ENCODE data around the gene GIPR. TPM values are rescaled to one million over a fixed set of nuclear protein-coding genes. Genes with fewer than 3 reads are reported as not detected.
A peak's percentile ranks its signal among the peaks of the same experiment; 100 is the strongest.
"Not testable (repeated sequence)": the region's sequence is repeated elsewhere in the genome, so short reads cannot be mapped to it uniquely, and the experiment has no call there.

GIPR gene
- total RNA-seq, 1 donor from 2014 or later: 0.86 TPM

DNA sequence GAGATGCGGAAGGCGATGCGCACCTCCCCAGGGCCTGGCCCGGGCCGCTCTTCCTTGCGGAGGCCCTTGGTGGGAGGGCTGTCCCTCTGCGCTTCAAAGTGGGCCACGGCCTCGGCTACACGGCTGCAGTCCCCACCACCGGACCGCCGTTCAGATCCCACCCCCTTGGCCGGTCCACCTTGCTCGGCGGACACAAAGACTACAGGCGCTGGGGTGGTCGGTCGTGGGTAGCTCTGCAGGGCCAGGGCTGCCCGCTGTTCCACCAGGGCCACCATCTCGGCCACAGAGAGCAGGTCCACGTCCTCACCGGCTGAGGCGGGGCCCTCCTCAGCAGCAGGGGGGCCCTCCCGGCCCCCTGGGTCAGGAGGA, 44.7 kb downstream of the GIPR start:
- TF ChIP-seq, protein P1, sequence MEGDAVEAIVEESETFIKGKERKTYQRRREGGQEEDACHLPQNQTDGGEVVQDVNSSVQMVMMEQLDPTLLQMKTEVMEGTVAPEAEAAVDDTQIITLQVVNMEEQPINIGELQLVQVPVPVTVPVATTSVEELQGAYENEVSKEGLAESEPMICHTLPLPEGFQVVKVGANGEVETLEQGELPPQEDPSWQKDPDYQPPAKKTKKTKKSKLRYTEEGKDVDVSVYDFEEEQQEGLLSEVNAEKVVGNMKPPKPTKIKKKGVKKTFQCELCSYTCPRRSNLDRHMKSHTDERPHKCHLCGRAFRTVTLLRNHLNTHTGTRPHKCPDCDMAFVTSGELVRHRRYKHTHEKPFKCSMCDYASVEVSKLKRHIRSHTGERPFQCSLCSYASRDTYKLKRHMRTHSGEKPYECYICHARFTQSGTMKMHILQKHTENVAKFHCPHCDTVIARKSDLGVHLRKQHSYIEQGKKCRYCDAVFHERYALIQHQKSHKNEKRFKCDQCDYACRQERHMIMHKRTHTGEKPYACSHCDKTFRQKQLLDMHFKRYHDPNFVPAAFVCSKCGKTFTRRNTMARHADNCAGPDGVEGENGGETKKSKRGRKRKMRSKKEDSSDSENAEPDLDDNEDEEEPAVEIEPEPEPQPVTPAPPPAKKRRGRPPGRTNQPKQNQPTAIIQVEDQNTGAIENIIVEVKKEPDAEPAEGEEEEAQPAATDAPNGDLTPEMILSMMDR (conservative IDR thresholded peaks at IDR 0.05; ENCODE audit: low read depth, low read length): no peak
- DNase-seq (ENCODE audit: low read depth): no peak
- H3K4me3 ChIP-seq (ENCODE audit: low read depth, low read length): no peak overlapping the region

DNA sequence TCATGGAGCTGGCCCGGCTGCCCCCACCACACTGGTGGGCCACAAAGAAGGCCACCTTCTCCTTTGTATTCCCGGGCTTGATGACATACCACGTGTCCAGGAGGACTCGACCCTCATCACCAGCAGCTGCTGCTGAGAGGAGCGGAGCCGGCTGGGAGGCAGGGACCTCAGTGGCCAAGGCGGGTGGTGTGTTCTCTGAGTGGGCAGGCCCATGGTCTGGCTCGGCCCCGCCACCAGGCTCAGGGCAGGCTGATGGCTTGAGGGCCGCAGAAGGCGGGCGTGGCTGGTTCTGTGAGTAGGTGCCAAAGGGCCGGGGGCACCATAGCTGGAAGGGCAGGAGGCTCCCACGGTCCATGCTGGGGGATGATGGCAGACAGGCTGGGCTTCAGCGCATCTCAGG, 45.1 kb downstream of the GIPR start:
- TF ChIP-seq, protein P1 (conservative IDR thresholded peaks at IDR 0.05; ENCODE audit: low read depth, low read length): no peak
- H3K4me3 ChIP-seq (ENCODE audit: low read depth, low read length): no peak overlapping the region
- no peak for DNase-seq (ENCODE audit: low read depth)

DNA sequence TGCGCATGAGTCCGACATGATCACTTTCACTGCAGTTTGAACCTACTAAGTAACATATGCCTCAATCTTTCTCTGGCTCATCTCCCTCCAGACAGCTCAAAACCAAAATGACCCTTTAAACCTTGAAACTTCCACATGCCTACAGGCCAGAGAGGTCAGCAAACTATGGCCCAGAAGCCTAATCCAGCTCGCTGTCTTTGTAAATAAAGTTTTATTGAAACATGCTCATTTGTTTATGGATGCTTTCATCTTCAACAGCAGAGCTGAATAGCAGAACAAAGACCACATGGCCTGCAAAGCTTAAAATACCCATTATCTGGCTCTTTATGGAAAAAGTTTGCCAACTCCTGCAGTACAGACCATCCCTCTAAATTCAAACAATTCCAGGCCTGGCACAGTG, 47.1 kb downstream of the GIPR start:
- no peak overlapping the region for H3K4me3 ChIP-seq (ENCODE audit: low read depth, low read length)
- no peak for DNase-seq (ENCODE audit: low read depth)
- TF ChIP-seq, protein P1 (conservative IDR thresholded peaks at IDR 0.05; ENCODE audit: low read depth, low read length): no peak

DNA sequence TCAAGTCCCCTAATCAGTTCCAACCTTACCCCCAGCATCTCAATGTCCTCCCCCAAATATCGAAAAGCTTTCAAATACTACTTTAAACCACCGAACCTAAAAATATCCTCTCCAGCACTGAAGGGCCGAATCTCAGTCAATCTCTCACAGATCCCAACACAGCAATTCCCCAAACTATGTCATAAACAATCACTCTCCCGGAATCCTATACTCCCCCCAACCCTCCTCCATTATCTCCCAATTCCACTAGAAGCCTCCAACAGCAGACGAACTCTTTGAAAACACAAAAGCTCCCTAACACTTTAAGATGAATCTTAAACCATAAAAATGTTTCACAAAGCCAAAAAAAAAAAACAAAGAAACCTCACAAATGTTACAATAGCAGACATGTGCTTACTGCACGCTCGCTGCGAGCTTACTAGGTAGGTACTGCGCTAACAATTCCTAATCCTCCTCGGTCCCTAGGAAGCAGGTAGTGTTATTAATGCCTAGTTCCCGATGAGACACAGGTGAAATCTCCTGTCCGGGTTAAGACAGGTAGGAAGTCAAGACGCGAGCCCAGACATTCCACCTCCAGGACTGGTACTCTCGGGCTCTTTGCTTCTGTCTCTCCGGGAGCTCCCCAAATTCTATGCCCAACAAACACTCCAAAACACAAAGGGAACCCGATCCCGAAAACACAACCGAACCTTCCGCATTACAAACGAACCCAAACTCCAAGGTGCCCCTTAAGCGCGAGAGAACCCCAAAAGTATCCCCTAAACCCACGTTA, 48.5 kb downstream of the GIPR start:
- no peak for DNase-seq (ENCODE audit: low read depth)
- TF ChIP-seq, protein P1 (conservative IDR thresholded peaks at IDR 0.05; ENCODE audit: low read depth, low read length): no peak
- H3K4me3 ChIP-seq (ENCODE audit: low read depth, low read length): peak overlapping the region; percentile 97

DNA sequence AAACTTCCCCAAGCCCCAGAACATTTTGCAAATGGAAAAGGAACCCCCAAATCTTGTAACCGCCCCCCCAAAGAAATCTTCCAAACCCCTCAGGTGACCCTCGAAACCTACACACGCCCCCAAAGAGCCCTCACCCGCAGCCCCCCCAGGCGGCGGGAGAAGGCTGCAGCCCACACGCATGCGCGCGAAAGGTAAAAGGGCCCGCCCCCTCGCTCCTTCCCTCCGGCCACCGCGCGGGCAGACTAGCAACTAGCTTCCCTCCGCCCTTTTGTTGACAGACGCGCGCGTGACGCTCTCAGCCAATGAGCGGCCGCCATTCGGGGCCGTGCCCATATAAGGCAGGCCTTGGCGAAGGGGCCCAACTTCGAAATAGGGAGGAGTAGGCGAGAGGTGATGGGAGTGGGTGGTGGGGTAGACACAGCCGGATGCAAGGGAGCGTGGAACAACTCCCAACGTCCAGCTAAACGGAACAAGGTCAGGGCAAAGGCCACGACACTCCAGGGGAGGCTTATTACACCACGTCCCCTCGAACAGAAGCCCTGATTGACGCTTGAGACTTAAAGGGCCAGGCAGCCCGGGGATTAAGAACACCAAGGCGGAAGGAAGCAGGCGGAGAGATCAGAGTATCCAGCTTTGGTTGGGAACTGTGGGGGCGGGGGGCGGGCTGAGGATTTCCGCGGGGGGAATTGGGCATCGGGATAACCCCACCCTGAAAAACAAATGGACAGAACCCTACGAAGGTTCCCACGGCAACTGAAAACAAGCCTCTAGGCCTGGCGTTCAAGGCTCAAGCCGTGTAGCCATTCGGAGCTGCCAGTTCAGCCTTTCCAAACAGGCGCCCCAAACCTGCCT, 49.3 kb downstream of the GIPR start:
- TF ChIP-seq, protein P1 (conservative IDR thresholded peaks at IDR 0.05; ENCODE audit: low read depth, low read length): peak; percentile 31
- DNase-seq (ENCODE audit: low read depth): peak; percentile 98
- H3K4me3 ChIP-seq (ENCODE audit: low read depth, low read length): peak overlapping the region; percentile 97

DNA sequence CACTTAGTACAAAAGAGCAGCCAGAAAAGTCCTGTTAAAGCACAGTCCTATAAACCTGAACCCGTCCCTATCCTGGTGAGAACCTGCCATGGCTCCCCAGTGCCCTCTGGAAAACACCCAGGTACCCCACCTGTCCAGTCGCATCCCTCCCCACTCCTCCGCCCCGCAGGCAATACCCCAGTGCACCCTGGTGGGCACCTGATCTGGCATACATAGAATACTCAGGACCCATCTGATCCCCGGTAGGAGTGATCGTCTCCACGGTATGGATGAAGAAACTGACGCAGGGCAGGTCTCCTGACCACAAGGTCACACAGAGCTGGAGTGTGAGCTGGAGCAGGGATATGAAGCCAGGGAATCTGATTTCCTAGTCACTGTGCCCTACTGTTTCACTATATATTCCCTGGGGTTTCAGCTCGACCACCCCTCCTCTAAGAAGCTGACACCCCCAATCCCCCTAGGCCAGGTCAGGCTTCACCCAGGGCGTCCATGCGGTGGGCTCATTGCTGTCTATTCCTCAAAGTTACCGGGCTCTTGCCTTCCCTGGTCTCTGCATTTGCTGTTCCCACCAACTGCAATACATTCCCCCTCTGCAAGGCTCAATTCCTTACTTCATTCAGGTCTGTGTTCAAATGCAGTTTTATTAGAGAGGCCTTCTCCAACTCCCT, 50.1 kb downstream of the GIPR start:
- TF ChIP-seq, protein P1 (conservative IDR thresholded peaks at IDR 0.05; ENCODE audit: low read depth, low read length): no peak
- DNase-seq (ENCODE audit: low read depth): no peak
- H3K4me3 ChIP-seq (ENCODE audit: low read depth, low read length): peak overlapping the region; percentile 97

DNA sequence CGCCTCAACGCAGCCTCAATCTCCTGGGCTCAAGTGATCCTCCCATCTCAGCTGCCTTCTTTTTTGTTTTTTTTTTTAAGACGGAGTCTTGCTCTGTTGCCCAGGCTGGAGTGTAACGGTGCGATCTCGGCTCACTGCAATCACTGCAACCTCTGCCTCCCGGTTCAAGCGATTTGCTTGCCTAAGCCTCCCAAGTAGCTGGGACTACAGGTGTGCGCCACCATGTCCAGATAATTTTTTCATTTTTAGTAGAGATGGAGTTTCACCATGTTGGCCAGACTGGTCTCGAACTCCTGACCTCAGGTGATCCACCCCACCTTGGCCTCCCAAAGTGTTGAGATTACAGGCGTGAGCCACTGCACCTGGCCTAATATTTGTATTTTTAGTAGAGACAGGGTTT, 52.0 kb downstream of the GIPR start:
- not testable (repeated sequence) for DNase-seq (ENCODE audit: low read depth)

DNA sequence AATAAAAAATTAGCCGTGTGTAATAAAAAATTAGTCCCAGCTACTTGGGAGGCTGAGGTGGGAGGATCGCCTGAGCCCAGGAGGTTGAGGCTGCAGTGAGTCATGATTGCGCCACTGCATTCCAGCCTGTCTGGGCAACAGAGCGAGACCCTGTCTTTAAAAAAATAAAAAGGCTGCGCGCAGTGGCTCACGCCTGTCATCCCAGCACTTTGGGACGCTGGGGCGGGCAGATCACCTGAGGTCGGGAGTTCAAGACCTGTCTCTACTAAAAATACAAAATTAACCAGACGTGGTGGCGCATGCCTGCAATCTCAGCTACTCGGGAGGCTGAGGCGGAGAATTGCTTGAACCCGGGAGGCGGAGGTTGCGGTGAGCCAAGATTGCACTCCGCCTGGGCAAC, 60.7 kb downstream of the GIPR start:
- H3K4me3 ChIP-seq (ENCODE audit: low read depth, low read length); DNase-seq (ENCODE audit: low read depth): not testable (repeated sequence)

More for the DNA sequence above, 52.0 kb downstream of the GIPR start:
- H3K4me3 ChIP-seq (ENCODE audit: low read depth, low read length): not testable (repeated sequence)
